T-cell (primary cell): ENCODE data around the gene BMP7. TPM values are rescaled to one million over a fixed set of nuclear protein-coding genes. Genes with fewer than 3 reads are reported as not detected.

Experiments
- ATAC-seq, 4 experiments: fragments of 200-7000 bp in 3 of 4; fragments of 150-1000 bp in 1 of 4; cut with Tn5 transposase; replicated peaks in 1 of 4; 1 replicate in 3 of 4; 2 replicates in 1 of 4; pipeline ENCODE4 v1.10.0; 2021; ENCODE audit warnings: moderate library complexity in 3 of 4, mild to moderate bottlenecking in 2 of 4, moderate number of reproducible peaks in 1 of 4
- CTCF ChIA-PET, 2 donors: fragments of 300-600 bp; sonication (Branson Sonifier 250); formaldehyde crosslinking; loops; one replicate each; lab custom pipeline; 2022; ENCODE audit warnings: antibody characterized with exemption in 2 of 2; lab: Charles Lee
- POLR2A ChIA-PET, 2 donors: fragments of 300-600 bp; sonication (Branson Sonifier 250); formaldehyde crosslinking; loops; one replicate each; lab custom pipeline; 2022; ENCODE audit warnings: antibody characterized with exemption in 2 of 2; lab: Charles Lee
- DNase-seq, 35 experiments: peaks; one replicate each; pipeline versions ENCODE4 v3.0.0 to v3.0.0-alpha.2; 2013 to 2023
- H3K27ac ChIP-seq: one replicate; pipeline ENCODE4 v1.5.1; 2013; ENCODE audit warnings: low read length
- H3K27me3 ChIP-seq, 2 experiments: replicated peaks in 1 of 2; 1 replicate in 1 of 2; 2 replicates in 1 of 2; pipeline versions ENCODE4 v1.6.1 to v1.7.0; 2013; ENCODE audit warnings: low read length in 1 of 2, mixed read lengths in 1 of 2; ENCODE audit not compliant: control insufficient read depth in 2 of 2, insufficient read depth in 2 of 2; ENCODE audit errors: extremely low read depth in 1 of 2
- H3K36me3 ChIP-seq, 2 donors: 1 replicate in 1 of 2; 2 replicates in 1 of 2; pipeline versions ENCODE4 v1.6.1 to v1.7.0; 2013; ENCODE audit warnings: low read length in 1 of 2; ENCODE audit not compliant: control insufficient read depth in 2 of 2, insufficient read depth in 1 of 2; ENCODE audit errors: extremely low read depth in 1 of 2
- H3K4me1 ChIP-seq, 2 experiments: 1 replicate in 1 of 2; 2 replicates in 1 of 2; pipeline versions ENCODE4 v1.6.1 to v1.7.0; 2013; ENCODE audit warnings: low read length in 2 of 2, mixed read lengths in 1 of 2; ENCODE audit not compliant: insufficient read depth in 2 of 2, control insufficient read depth in 1 of 2; ENCODE audit errors: extremely low read depth in 1 of 2
- H3K4me3 ChIP-seq, 2 donors: 1 replicate in 1 of 2; 2 replicates in 1 of 2; pipeline versions ENCODE4 v1.5.1 to v1.7.0; 2013; ENCODE audit warnings: mild to moderate bottlenecking in 2 of 2, low read length in 1 of 2, moderate library complexity in 1 of 2; ENCODE audit not compliant: control insufficient read depth in 1 of 2; ENCODE audit errors: extremely low read depth in 1 of 2
- H3K9me3 ChIP-seq: 2 replicates; pipeline ENCODE4 v1.7.0; 2013
- H3K27ac Mint-ChIP-seq, 2 donors: one replicate each; pipeline ENCODE4 v1.8.0; 2020 to 2021; ENCODE audit warnings: mild to moderate bottlenecking in 2 of 2, mixed read lengths in 2 of 2
- H3K27me3 Mint-ChIP-seq, 2 donors: one replicate each; pipeline ENCODE4 v1.8.0; 2021 to 2022; ENCODE audit warnings: mixed read lengths in 2 of 2
- H3K36me3 Mint-ChIP-seq: one replicate; pipeline ENCODE4 v1.8.0; 2021; ENCODE audit warnings: mixed read lengths
- H3K4me1 Mint-ChIP-seq, 3 donors: one replicate each; pipeline ENCODE4 v1.8.0; 2020 to 2022; ENCODE audit warnings: mixed read lengths in 3 of 3, mild to moderate bottlenecking in 1 of 3
- H3K4me3 Mint-ChIP-seq, 3 donors: one replicate each; pipeline ENCODE4 v1.8.0; 2020 to 2022; ENCODE audit warnings: mild to moderate bottlenecking in 3 of 3, mixed read lengths in 3 of 3, moderate library complexity in 3 of 3
- H3K9me3 Mint-ChIP-seq, 3 donors: one replicate each; pipeline ENCODE4 v1.8.0; 2020 to 2022; ENCODE audit warnings: mixed read lengths in 3 of 3
- WGBS: methylation state at CpG from one replicate; pipeline ENCODE4 v1.1.5; 2013; ENCODE audit warnings: missing lambda C conversion rate; ENCODE audit not compliant: insufficient coverage; 5-methylcytosine and 5-hydroxymethylcytosine counted together
- total RNA-seq, 35 experiments: library from RNA in 6 of 35; stranded (reverse) in 6 of 35; fragments of 120-200 nt in 1 of 35; gene quantifications; one replicate each; pipeline versions ENCODE4 v1.2.1 to v1.2.4 and lab custom pipeline; 2013 to 2026

BMP7 gene
- total RNA-seq, 5 donors from 2014 or later (not counting 1 experiment from before 2014, with no cell fraction given) = not detected

- no peak overlapping the region for H3K4me3 Mint-ChIP-seq
- H3K4me3 ChIP-seq = no peak overlapping the region
- peaks cover 22 to 38% of the 10 kb centered on the region in 2 donors for H3K27me3 Mint-ChIP-seq
- no peak overlapping the region for H3K27ac ChIP-seq
- H3K9me3 ChIP-seq = no peaks in the 10 kb centered on the region
- no peaks in the 10 kb centered on the region for H3K36me3 ChIP-seq
- H3K9me3 Mint-ChIP-seq = no peaks in the 10 kb centered on the region
- DNase-seq = no peak
- CTCF ChIA-PET = interaction anchor here in 1 of 2 donors (0.6 kb wide), 1 partner anchor 886 kb away, joined by 3 read pairs; no protein-coding TSS in a partner anchor
- POLR2A ChIA-PET = interaction anchor here in 1 of 2 donors (0.6 kb wide), 1 partner anchor 10 kb away, joined by 3 read pairs; no protein-coding TSS in a partner anchor
- H3K4me1 Mint-ChIP-seq = no peaks in the 10 kb centered on the region
- H3K4me1 ChIP-seq = no peaks in the 10 kb centered on the region
- H3K27ac Mint-ChIP-seq = no peak overlapping the region
- no peak for ATAC-seq
- WGBS = 70% methylated on average over 6 of the region's 8 CpGs
- no peaks in the 10 kb centered on the region for H3K36me3 Mint-ChIP-seq
- peaks cover 0 to 53% of the 10 kb centered on the region in 2 experiments for H3K27me3 ChIP-seq
These were observed 87.8 kb downstream of the BMP7 start for GRCh38 chr20:57178582-57179111.

DNA sequence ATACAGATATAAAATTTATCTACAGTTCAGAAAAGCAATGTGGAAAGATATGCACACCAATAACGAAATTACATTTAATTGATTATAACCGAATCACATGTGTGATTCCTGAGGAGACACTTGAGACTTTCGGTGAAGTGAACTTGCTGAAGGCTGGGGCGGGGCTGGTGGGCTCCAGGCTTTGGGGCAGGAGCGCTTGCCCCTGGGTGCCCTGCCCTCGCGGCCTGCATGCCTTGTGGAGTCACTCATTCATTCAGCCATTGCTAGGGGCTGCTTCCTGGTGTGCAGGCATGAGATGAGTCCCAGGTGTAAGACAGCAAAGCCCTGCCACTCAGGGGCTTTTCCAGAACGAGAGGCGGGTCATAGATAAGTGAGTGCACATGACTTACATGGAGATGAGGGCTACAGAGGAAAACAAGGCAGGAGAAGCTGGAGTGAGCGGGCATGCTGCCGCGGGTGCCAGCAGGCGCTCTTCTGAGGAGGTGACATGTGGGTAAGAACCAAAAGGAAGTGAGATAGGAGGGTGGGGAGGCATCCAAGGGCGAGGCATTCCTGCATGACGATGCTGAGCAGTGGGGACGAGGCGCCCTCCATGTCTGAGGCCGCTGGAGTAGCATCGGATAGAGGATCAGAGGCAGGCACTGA, 88.7 kb downstream of the BMP7 start:
- POLR2A ChIA-PET = no interaction called here
- WGBS = 80% methylated on average over 18 of the region's 19 CpGs
- H3K27ac Mint-ChIP-seq = no peak overlapping the region

GRCh38 chr20:57176842-57177241, 89.6 kb downstream of the BMP7 start:
- Histone ChIP-seq H3K27me3 (peaks cover 0 to 45% of the 10 kb centered on the region in 2 experiments), H3K9me3 (no peaks in the 10 kb centered on the region), H3K27ac (no peak overlapping the region), H3K4me1 (no peaks in the 10 kb centered on the region), H3K4me3 (no peak overlapping the region), H3K36me3 (no peaks in the 10 kb centered on the region)
- H3K36me3 Mint-ChIP-seq = no peaks in the 10 kb centered on the region
- POLR2A ChIA-PET = no interaction called here
- peaks cover 21 to 32% of the 10 kb centered on the region in 2 donors for H3K27me3 Mint-ChIP-seq
- no peaks in the 10 kb centered on the region for H3K9me3 Mint-ChIP-seq
- no peak for DNase-seq
- CTCF ChIA-PET = no interaction called here
- H3K4me3 Mint-ChIP-seq = no peak overlapping the region
- WGBS = no CpG with 5 or more reads among the region's 2 CpGs
- ATAC-seq = no peak
- H3K27ac Mint-ChIP-seq = no peak overlapping the region
- H3K4me1 Mint-ChIP-seq = no peaks in the 10 kb centered on the region

More for the DNA sequence above, 88.7 kb downstream of the BMP7 start:
- H3K4me1 Mint-ChIP-seq = no peaks in the 10 kb centered on the region
- Histone ChIP-seq H3K36me3 (no peaks in the 10 kb centered on the region), H3K4me1 (no peaks in the 10 kb centered on the region), H3K4me3 (no peak overlapping the region), H3K9me3 (no peaks in the 10 kb centered on the region), H3K27me3 (peaks cover 0 to 53% of the 10 kb centered on the region in 2 experiments), H3K27ac (no peak overlapping the region)
- CTCF ChIA-PET = no interaction called here
- no peak for ATAC-seq
- H3K4me3 Mint-ChIP-seq = peak overlapping the region in 1 of 3 donors; percentile 29
- H3K27me3 Mint-ChIP-seq = peaks cover 22 to 34% of the 10 kb centered on the region in 2 donors
- no peaks in the 10 kb centered on the region for H3K9me3 Mint-ChIP-seq
- no peak for DNase-seq
- H3K36me3 Mint-ChIP-seq = no peaks in the 10 kb centered on the region

GRCh38 chr20:57175397-57176010, 90.9 kb downstream of the BMP7 start:
- Mint-ChIP-seq H3K9me3 (no peaks in the 10 kb centered on the region), H3K27ac (no peak overlapping the region), H3K36me3 (no peaks in the 10 kb centered on the region), H3K4me3 (no peak overlapping the region), H3K4me1 (no peaks in the 10 kb centered on the region), H3K27me3 (peaks cover 18 to 23% of the 10 kb centered on the region in 2 donors)
- Histone ChIP-seq H3K4me1 (no peaks in the 10 kb centered on the region), H3K27ac (no peak overlapping the region), H3K4me3 (no peak overlapping the region), H3K36me3 (no peaks in the 10 kb centered on the region), H3K27me3 (peaks cover 0 to 38% of the 10 kb centered on the region in 2 experiments), H3K9me3 (no peaks in the 10 kb centered on the region)
- WGBS = 63% methylated on average over 3 of the region's 8 CpGs
- POLR2A ChIA-PET = no interaction called here
- no peak for ATAC-seq
- DNase-seq = no peak
- CTCF ChIA-PET = no interaction called here

DNA sequence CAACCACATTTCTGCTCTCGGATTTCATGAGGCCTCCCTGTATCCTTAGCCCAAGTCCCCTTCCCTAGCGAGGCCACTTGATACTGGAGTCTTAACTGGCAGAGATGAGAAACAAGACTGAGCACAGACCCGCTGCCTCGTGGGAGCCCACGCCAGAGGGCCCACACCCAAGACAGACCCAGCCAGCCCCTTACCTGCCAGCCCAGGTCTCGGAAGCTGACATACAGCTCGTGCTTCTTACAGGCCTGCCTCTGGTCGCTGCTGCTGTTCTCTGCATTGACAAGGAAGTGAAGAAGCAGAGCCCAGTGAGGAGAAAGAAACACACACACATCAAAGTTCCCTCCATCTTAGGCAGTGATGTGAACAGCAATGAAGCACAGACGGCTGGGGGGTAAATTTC, 91.7 kb downstream of the BMP7 start:
- Histone ChIP-seq H3K36me3 (no peaks in the 10 kb centered on the region), H3K27ac (no peak overlapping the region), H3K4me1 (no peaks in the 10 kb centered on the region), H3K9me3 (no peaks in the 10 kb centered on the region), H3K4me3 (no peak overlapping the region), H3K27me3 (peaks cover 0 to 39% of the 10 kb centered on the region in 2 experiments)
- DNase-seq (no peak), ATAC-seq (no peak)
- CTCF ChIA-PET = no interaction called here
- peaks cover 12 to 22% of the 10 kb centered on the region in 2 donors for H3K27me3 Mint-ChIP-seq
- no peaks in the 10 kb centered on the region for H3K9me3 Mint-ChIP-seq
- WGBS = 87% methylated on average over 5 of the region's 9 CpGs
- no peaks in the 10 kb centered on the region for H3K4me1 Mint-ChIP-seq
- H3K36me3 Mint-ChIP-seq = no peaks in the 10 kb centered on the region
- POLR2A ChIA-PET = no interaction called here
- no peak overlapping the region for H3K27ac Mint-ChIP-seq
- no peak overlapping the region for H3K4me3 Mint-ChIP-seq

GRCh38 chr20:57173986-57174385, 92.5 kb downstream of the BMP7 start:
- ATAC-seq = no peak
- no peaks in the 10 kb centered on the region for H3K4me1 ChIP-seq
- H3K27me3 ChIP-seq = peaks cover 0 to 33% of the 10 kb centered on the region in 2 experiments
- DNase-seq = no peak
- ChIA-PET CTCF (no interaction called here), POLR2A (no interaction called here)
- no peaks in the 10 kb centered on the region for H3K9me3 Mint-ChIP-seq
- H3K9me3 ChIP-seq = no peaks in the 10 kb centered on the region
- H3K4me3 Mint-ChIP-seq = no peak overlapping the region
- no peaks in the 10 kb centered on the region for H3K36me3 Mint-ChIP-seq
- H3K27ac ChIP-seq = no peak overlapping the region
- H3K4me3 ChIP-seq = no peak overlapping the region
- no peaks in the 10 kb centered on the region for H3K4me1 Mint-ChIP-seq
- 78% methylated on average over 2 of the region's 5 CpGs for WGBS
- no peak overlapping the region for H3K27ac Mint-ChIP-seq
- H3K27me3 Mint-ChIP-seq = peaks cover 12 to 20% of the 10 kb centered on the region in 2 donors
- no peaks in the 10 kb centered on the region for H3K36me3 ChIP-seq
